Cardiac muscle cell (in vitro differentiated cells and primary cell): Measurements from ENCODE around the gene DHX35. TPM values are rescaled to one million over a fixed set of nuclear protein-coding genes. Genes with fewer than 3 reads are reported as not detected.
A peak's percentile ranks its signal among the peaks of the same experiment; 100 is the strongest.

Experiments used
- DNase-seq, 2 donors: peaks; one replicate each; pipeline versions ENCODE4 v3.0.0 to v3.0.0-alpha.2; 2010 to 2017; ENCODE audit warnings: low read depth in 1 of 2, low spot score in 1 of 2
- H3K27ac ChIP-seq: fragments of 200-600 bp; sonication (generic); 2 replicates; pipeline ENCODE4 v1.5.1; 2016
- H3K27me3 ChIP-seq: fragments of 200-600 bp; sonication (generic); 2 replicates; pipeline ENCODE4 v1.6.0; 2016; ENCODE audit warnings: control low read depth
- H3K36me3 ChIP-seq: fragments of 200-600 bp; sonication (generic); 2 replicates; pipeline ENCODE4 v1.5.1; 2016; ENCODE audit warnings: control low read depth
- H3K4me1 ChIP-seq: fragments of 200-600 bp; sonication (generic); 2 replicates; pipeline ENCODE4 v1.8.1; 2017; ENCODE audit warnings: low read depth, mild to moderate bottlenecking, mixed run types
- H3K4me3 ChIP-seq: fragments of 200-600 bp; sonication (generic); 2 replicates; pipeline ENCODE4 v1.5.1; 2016; ENCODE audit warnings: mild to moderate bottlenecking
- H3K9me3 ChIP-seq: fragments of 200-600 bp; sonication (generic); 2 replicates; pipeline ENCODE4 v1.5.1; 2017; ENCODE audit warnings: low read depth, mild to moderate bottlenecking, control low read depth
- CTCF ChIP-seq: IDR thresholded peaks from 2 replicates; pipeline ENCODE4 v1.5.1; 2012; ENCODE audit warnings: low read depth, mild to moderate bottlenecking, low read length
- polyA plus RNA-seq: library from polyadenylated mRNA; unstranded; fragments of >200 nt; fragmentation: Nextera tagmentation; extraction: Ambion mirVana; gene quantifications from 2 replicates; pipeline ENCODE4 v1.2.1, GENCODE V29; 2016
- total RNA-seq: library from RNA; depleted of rRNA; stranded (reverse); fragments of >200 nt; gene quantifications from 2 replicates; pipeline ENCODE4 v1.2.3, GENCODE V29; 2016

Gene DHX35
- total and polyA plus RNA-seq, 2 experiments from 2014 or later = 8.9 to 10.4 TPM

DNA sequence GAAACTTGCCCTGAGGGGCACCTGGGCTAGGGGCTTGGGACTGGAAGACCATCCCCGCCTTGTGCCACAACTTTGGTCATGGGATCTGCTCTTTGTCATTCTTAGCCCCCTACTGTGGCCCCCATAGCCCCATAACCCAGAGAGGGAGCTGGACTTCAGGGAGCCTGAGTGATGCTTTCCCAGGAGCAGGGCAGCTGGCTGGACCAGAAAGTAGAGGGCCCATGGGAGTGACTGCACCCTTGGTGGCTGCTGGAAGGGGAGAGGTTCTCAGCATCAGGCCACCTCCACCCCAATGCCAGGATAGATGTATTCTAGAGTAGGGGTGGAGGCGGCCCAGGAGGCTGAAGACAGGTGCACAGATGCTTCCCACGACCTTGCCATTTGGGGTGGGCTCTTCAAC, 41.7 kb upstream of the DHX35 start:
- Histone ChIP-seq H3K27me3 (no peaks in the 10 kb centered on the region), H3K36me3 (no peaks in the 10 kb centered on the region), H3K9me3 (no peaks in the 10 kb centered on the region), H3K27ac (no peak overlapping the region), H3K4me1 (no peaks in the 10 kb centered on the region), H3K4me3 (no peak overlapping the region)
- DNase-seq = no peak
- no peak for TF ChIP-seq CTCF

- DNase-seq = no peak
- no peak overlapping the region for H3K27ac ChIP-seq
- H3K9me3 ChIP-seq = no peaks in the 10 kb centered on the region
- TF ChIP-seq CTCF = no peak
- H3K4me3 ChIP-seq = no peak overlapping the region
- H3K36me3 ChIP-seq = no peaks in the 10 kb centered on the region
- no peaks in the 10 kb centered on the region for H3K4me1 ChIP-seq
- H3K27me3 ChIP-seq = no peaks in the 10 kb centered on the region
Observed at GRCh38 chr20:38920851-38921250, 41.3 kb upstream of the DHX35 start.

GRCh38 chr20:38924718-38925117, 37.4 kb upstream of the DHX35 start:
- TF ChIP-seq CTCF = no peak
- no peak overlapping the region for H3K27ac ChIP-seq
- H3K36me3 ChIP-seq = no peaks in the 10 kb centered on the region
- DNase-seq = no peak
- no peaks in the 10 kb centered on the region for H3K4me1 ChIP-seq
- no peaks in the 10 kb centered on the region for H3K9me3 ChIP-seq
- no peak overlapping the region for H3K4me3 ChIP-seq
- no peaks in the 10 kb centered on the region for H3K27me3 ChIP-seq

DNA sequence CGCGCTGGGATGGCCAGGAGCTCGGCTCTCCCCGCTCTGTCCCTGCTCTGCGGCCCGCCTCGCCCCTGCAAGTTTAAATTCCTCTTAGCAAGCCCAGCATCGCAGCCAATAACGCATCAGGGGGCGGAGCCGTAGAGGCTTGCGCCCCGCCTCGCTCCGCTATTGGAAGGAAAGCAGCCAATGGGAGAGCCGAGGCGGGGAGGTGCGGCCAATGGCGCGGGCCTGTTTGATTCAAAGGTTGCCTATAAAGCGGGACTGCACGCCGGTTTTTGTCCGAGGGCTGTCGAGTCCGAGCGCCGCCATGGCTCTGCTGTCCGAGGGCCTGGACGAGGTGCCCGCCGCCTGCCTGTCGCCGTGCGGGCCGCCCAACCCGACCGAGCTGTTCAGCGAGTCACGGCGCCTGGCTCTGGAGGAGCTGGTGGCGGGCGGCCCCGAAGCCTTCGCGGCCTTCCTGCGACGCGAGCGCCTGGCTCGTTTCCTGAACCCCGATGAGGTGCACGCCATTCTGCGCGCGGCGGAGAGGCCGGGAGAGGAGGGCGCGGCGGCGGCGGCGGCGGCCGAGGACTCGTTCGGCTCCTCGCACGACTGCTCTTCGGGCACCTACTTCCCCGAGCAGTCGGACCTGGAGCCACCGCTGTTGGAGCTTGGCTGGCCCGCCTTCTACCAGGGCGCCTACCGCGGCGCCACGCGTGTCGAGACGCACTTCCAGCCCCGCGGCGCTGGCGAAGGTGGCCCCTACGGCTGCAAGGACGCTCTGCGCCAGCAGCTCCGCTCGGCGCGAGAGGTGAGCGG, 35.8 kb upstream of the DHX35 start, which contains the start of gene FAM83D:
Gene FAM83D, plus strand, starts transcription at position 276 of the 792 bp plus-strand sequence. Its CDS starts 26 bp downstream, at position 302.
- Histone ChIP-seq H3K9me3 (no peaks in the 10 kb centered on the region), H3K36me3 (no peaks in the 10 kb centered on the region), H3K27me3 (no peaks in the 10 kb centered on the region), H3K27ac (peak within 1 kb of the TSS; percentile 16), H3K4me3 (peak within 1 kb of the TSS; percentile 54), H3K4me1 (no peaks in the 10 kb centered on the region)
- DNase-seq = peak; percentile 97 to 99
- no peak for TF ChIP-seq CTCF

DNA sequence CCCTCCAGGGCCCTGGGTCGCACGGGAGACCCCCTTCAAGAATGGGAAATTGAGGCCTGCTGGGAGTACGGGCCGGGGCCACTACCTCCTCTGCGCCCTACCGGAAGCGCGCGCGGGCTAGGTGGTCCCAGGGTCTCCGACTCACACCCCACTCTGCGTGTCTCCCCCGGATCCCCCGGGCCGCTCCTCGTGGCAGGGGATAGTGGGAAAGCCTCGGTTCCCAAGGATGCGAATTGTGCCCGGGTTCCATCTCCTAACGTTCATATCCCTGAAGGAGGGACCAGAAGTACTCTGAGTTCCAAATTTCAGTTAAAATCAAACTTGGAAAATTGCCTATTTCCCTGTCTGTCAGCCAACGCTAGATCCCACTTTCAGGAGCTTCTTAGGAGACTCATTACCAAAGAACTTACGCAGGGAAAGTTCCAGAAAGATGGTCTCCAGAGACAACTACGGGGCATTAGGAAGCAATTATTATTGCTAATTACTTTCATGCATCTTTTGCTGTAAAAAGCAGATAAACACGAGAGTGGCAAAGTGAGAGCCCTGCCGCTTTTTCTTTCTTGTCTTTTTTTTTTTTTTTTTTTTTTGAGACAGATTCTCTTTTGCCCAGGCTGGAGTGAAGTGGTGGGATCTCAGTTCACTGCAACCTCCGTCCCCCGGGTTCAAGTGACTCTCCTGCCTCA, 35.1 kb upstream of the DHX35 start:
- no peak for TF ChIP-seq CTCF
- peak overlapping the region; percentile 54 for H3K4me3 ChIP-seq
- DNase-seq = peak in 1 of 2 donors; percentile 50

More for the DNA sequence above, 35.1 kb upstream of the DHX35 start:
- Histone ChIP-seq H3K4me1 (no peaks in the 10 kb centered on the region), H3K27me3 (no peaks in the 10 kb centered on the region), H3K36me3 (no peaks in the 10 kb centered on the region), H3K9me3 (no peaks in the 10 kb centered on the region), H3K27ac (no peak overlapping the region)
